ENCODE measurements around the gene TIPARP.

DNA sequence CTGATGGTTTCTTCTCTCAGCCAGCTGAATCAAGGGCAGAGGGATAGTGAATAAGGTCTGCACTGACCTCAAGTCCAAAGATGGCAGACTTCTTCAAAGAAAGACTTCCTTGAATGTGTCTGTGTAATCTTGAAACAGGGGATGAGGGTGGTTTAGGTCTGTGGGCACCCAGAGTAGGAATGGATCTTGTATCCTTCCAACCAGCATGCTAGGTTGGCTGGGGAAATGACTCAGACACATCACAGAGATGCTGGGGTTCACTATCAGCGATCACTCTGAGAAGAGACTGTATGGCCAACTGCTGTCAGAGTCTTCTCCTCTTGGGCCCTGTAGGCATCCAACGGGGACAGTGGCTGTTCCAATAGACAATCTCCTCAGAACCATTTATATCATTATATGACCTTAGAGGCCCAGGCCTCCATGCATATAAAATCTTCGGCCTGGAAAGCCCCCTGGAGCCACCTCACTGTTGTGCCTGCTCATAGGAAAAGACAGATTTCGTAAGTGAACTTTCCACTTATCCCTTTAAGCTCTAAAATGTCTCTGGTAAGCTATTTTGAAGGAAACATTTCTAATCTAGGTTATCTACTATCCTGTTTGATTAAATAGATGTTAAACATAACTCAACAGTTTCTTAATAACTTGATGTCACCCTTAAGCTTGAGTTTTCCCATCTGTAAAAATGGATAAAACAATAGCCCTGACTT is 58.5 kb downstream of the TIPARP start:
- TF ChIP-seq, protein P1, sequence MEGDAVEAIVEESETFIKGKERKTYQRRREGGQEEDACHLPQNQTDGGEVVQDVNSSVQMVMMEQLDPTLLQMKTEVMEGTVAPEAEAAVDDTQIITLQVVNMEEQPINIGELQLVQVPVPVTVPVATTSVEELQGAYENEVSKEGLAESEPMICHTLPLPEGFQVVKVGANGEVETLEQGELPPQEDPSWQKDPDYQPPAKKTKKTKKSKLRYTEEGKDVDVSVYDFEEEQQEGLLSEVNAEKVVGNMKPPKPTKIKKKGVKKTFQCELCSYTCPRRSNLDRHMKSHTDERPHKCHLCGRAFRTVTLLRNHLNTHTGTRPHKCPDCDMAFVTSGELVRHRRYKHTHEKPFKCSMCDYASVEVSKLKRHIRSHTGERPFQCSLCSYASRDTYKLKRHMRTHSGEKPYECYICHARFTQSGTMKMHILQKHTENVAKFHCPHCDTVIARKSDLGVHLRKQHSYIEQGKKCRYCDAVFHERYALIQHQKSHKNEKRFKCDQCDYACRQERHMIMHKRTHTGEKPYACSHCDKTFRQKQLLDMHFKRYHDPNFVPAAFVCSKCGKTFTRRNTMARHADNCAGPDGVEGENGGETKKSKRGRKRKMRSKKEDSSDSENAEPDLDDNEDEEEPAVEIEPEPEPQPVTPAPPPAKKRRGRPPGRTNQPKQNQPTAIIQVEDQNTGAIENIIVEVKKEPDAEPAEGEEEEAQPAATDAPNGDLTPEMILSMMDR (IDR thresholded peaks at IDR 0.05; ENCODE audit: low read length) = no peak
- TF ChIP-seq EZH2 (optimal IDR thresholded peaks at IDR 0.05; ENCODE audit: low read depth, low read length) = no peak

Measured in MM.1S (cell line).